Measurements from ENCODE around the gene SYT7. TPM values are rescaled to one million over a fixed set of nuclear protein-coding genes. Genes with fewer than 3 reads are reported as not detected.
A peak's percentile ranks its signal among the peaks of the same experiment; 100 is the strongest.
"Not testable (repeated sequence)": the region's sequence is repeated elsewhere in the genome, so short reads cannot be mapped to it uniquely, and the experiment has no call there.

Gene SYT7
- total RNA-seq, 2 donors from 2014 or later, result 2.6 TPM; not detected in 1

GRCh38 chr11:61473370-61474012 lies 107.4 kb downstream of the SYT7 start:
- Histone ChIP-seq H3K9me3 (no peaks in the 10 kb centered on the region), H3K27ac (peak overlapping the region in 1 of 2 donors; percentile 79), H3K4me1 (ENCODE audit: control insufficient read depth in 1 of 2, low read depth in 2 of 2) (peaks cover 10 to 28% of the 10 kb centered on the region in 2 donors), H3K36me3 (no peaks in the 10 kb centered on the region), H3K27me3 (replicated peaks; ENCODE audit: insufficient read depth) (no peaks in the 10 kb centered on the region), H3K4me3 (no peak overlapping the region)
- no peak for TF ChIP-seq CTCF (IDR thresholded peaks at IDR 0.05)
- DNase-seq (ENCODE audit: low spot score) (no peak), ATAC-seq (ENCODE audit: insufficient number of reproducible peaks, low FRiP score, low read depth) (no peak)

GRCh38 chr11:61472868-61473267 lies 108.0 kb downstream of the SYT7 start:
- no peak for ATAC-seq (ENCODE audit: insufficient number of reproducible peaks, low FRiP score, low read depth)
- Histone ChIP-seq H3K4me1 (ENCODE audit: control insufficient read depth in 1 of 2, low read depth in 2 of 2) (peaks cover 10 to 26% of the 10 kb centered on the region in 2 donors), H3K27ac (peak overlapping the region; percentile 78 to 79), H3K27me3 (replicated peaks; ENCODE audit: insufficient read depth) (no peaks in the 10 kb centered on the region), H3K4me3 (no peak overlapping the region), H3K36me3 (no peaks in the 10 kb centered on the region), H3K9me3 (no peaks in the 10 kb centered on the region)
- no peak for TF ChIP-seq CTCF (IDR thresholded peaks at IDR 0.05)
- no peak for DNase-seq (ENCODE audit: low spot score)

- Histone ChIP-seq H3K4me3 (no peak overlapping the region), H3K4me1 (ENCODE audit: control insufficient read depth in 1 of 2, low read depth in 2 of 2) (peaks cover 10 to 20% of the 10 kb centered on the region in 2 donors), H3K36me3 (no peaks in the 10 kb centered on the region), H3K27ac (peak overlapping the region; percentile 78 to 79), H3K9me3 (no peaks in the 10 kb centered on the region), H3K27me3 (replicated peaks; ENCODE audit: insufficient read depth) (no peaks in the 10 kb centered on the region)
- TF ChIP-seq CTCF (IDR thresholded peaks at IDR 0.05), result no peak
- peak; percentile 86 for ATAC-seq (ENCODE audit: insufficient number of reproducible peaks, low FRiP score, low read depth)
- DNase-seq (ENCODE audit: low spot score), result peak; percentile 76
Measured at GRCh38 chr11:61472282-61472681, 108.6 kb downstream of the SYT7 start.

GRCh38 chr11:61468002-61468401 lies 112.9 kb downstream of the SYT7 start:
- Histone ChIP-seq H3K4me3 (no peak overlapping the region), H3K9me3 (no peaks in the 10 kb centered on the region), H3K27me3 (replicated peaks; ENCODE audit: insufficient read depth) (no peaks in the 10 kb centered on the region), H3K4me1 (ENCODE audit: control insufficient read depth in 1 of 2, low read depth in 2 of 2) (peaks cover 10 to 14% of the 10 kb centered on the region in 2 donors), H3K27ac (no peak overlapping the region), H3K36me3 (no peaks in the 10 kb centered on the region)
- DNase-seq (ENCODE audit: low spot score) (no peak), ATAC-seq (ENCODE audit: insufficient number of reproducible peaks, low FRiP score, low read depth) (no peak)
- TF ChIP-seq CTCF (IDR thresholded peaks at IDR 0.05), result no peak

- H3K36me3 ChIP-seq; H3K27ac ChIP-seq; H3K4me1 ChIP-seq (ENCODE audit: control insufficient read depth in 1 of 2, low read depth in 2 of 2); ATAC-seq (ENCODE audit: insufficient number of reproducible peaks, low FRiP score, low read depth); H3K4me3 ChIP-seq; H3K27me3 ChIP-seq (replicated peaks; ENCODE audit: insufficient read depth); DNase-seq (ENCODE audit: low spot score); H3K9me3 ChIP-seq: not testable (repeated sequence)
Measured at GRCh38 chr11:61467602-61468001, 113.3 kb downstream of the SYT7 start.

Other genes starting within 250 kb of the SYT7 start
- 100 to 1,000 TPM; 122 to 144 TPM for gene DDB1, start 248.0 kb downstream of the SYT7 start, total RNA-seq
- gene TKFC, start 247.8 kb downstream of the SYT7 start, total RNA-seq, result 10 to 100 TPM; 22.5 to 29.2 TPM
- 10 to 100 TPM; 37.1 to 80.8 TPM for gene CYB561A3, start 219.2 kb downstream of the SYT7 start, total RNA-seq
- 10 to 100 TPM; 49.7 to 63.5 TPM for gene TMEM138, start 218.7 kb downstream of the SYT7 start, total RNA-seq
- gene TMEM216, start 188.5 kb downstream of the SYT7 start, total RNA-seq, result 10 to 100 TPM in 1 of 2 donors, 1 to 10 TPM in 1; 5.6 to 13.0 TPM
- 10 to 100 TPM; 54.3 to 69.7 TPM for gene CPSF7, start 151.1 kb downstream of the SYT7 start, total RNA-seq
- 10 to 100 TPM; 43.2 to 52.6 TPM for gene SDHAF2, start 151.0 kb downstream of the SYT7 start, total RNA-seq
- gene LRRC10B, start 72.3 kb downstream of the SYT7 start, total RNA-seq, result 1 to 10 TPM; 3.0 to 4.2 TPM
- gene DAGLA, start 99.3 kb upstream of the SYT7 start, total RNA-seq, result 1 to 10 TPM; 1.2 to 1.4 TPM
- gene MYRF, start 171.6 kb upstream of the SYT7 start, total RNA-seq, result 1 to 10 TPM in 1 of 2 donors, not detected in 1; 5.1 TPM
- gene TMEM258, start 211.5 kb upstream of the SYT7 start, total RNA-seq, result 10 to 100 TPM; 17.3 to 63.6 TPM
- gene FEN1, start 211.8 kb upstream of the SYT7 start, total RNA-seq, result 1 to 10 TPM; 4.5 to 5.4 TPM
- 10 to 100 TPM; 39.0 to 52.9 TPM for gene FADS1, start 235.9 kb upstream of the SYT7 start, total RNA-seq
- gene FADS2, start 247.2 kb upstream of the SYT7 start, total RNA-seq, result 100 to 1,000 TPM in 1 of 2 donors, 10 to 100 TPM in 1; 89.2 to 234 TPM